DOHH2 (cell line): ENCODE data around the gene SNCB.

ENCODE experiments used
- H3F3A ChIP-seq: fragments of 200-600 bp; sonication (generic), shearing (Covaris generic); 2 replicates; pipeline ENCODE4 v1.6.0; 2016; ENCODE audit warnings: antibody characterized with exemption, mild to moderate bottlenecking; ENCODE audit not compliant: control insufficient read depth, insufficient read depth
- H3K27ac ChIP-seq: fragments of 200-600 bp; sonication (generic); 2 replicates; pipeline ENCODE4 v1.5.1; 2014; ENCODE audit warnings: low read depth, mild to moderate bottlenecking, low read length, moderate library complexity
- H3K27me3 ChIP-seq: fragments of 200-600 bp; sonication (generic); 2 replicates; pipeline ENCODE4 v1.6.1; 2014; ENCODE audit warnings: mild to moderate bottlenecking, low read length, mixed read lengths; ENCODE audit not compliant: control insufficient read depth
- H3K36me3 ChIP-seq: fragments of 200-600 bp; sonication (generic); 2 replicates; pipeline ENCODE4 v1.6.1; 2014; ENCODE audit warnings: mild to moderate bottlenecking, low read length, moderate library complexity, mixed read lengths; ENCODE audit not compliant: control insufficient read depth
- H3K4me1 ChIP-seq: fragments of 200-600 bp; sonication (generic); 2 replicates; pipeline ENCODE4 v1.6.1; 2014; ENCODE audit warnings: mild to moderate bottlenecking, low read length, mixed read lengths; ENCODE audit not compliant: control insufficient read depth
- H3K4me2 ChIP-seq: fragments of 200-600 bp; sonication (generic); 2 replicates; pipeline ENCODE4 v1.6.0; 2014; ENCODE audit warnings: mild to moderate bottlenecking, low read length, moderate library complexity
- H3K4me3 ChIP-seq: fragments of 200-600 bp; sonication (generic); 2 replicates; pipeline ENCODE4 v1.5.1; 2014; ENCODE audit warnings: mild to moderate bottlenecking, low read length, mixed read lengths
- H3K79me2 ChIP-seq: fragments of 200-600 bp; sonication (generic); 2 replicates; pipeline ENCODE4 v1.6.1; 2014; ENCODE audit warnings: mild to moderate bottlenecking, low read length, mixed read lengths; ENCODE audit not compliant: control insufficient read depth
- H3K9me2 ChIP-seq: fragments of 200-600 bp; sonication (generic); replicated peaks from 2 replicates; pipeline ENCODE4 v1.6.1; 2014; ENCODE audit warnings: mild to moderate bottlenecking, low read length, mixed read lengths; ENCODE audit not compliant: control insufficient read depth
- H3K9me3 ChIP-seq: fragments of 200-600 bp; sonication (generic); 2 replicates; pipeline ENCODE4 v1.6.1; 2014; ENCODE audit warnings: antibody characterized with exemption, low read length, mixed read lengths; ENCODE audit not compliant: control insufficient read depth, insufficient read depth
- H4K20me1 ChIP-seq: fragments of 200-600 bp; sonication (generic); 2 replicates; pipeline ENCODE4 v1.6.0; 2014; ENCODE audit warnings: low read depth, mild to moderate bottlenecking, antibody characterized with exemption, low read length, moderate library complexity; ENCODE audit not compliant: control insufficient read depth, insufficient read depth
- EZH2phosphoT487 ChIP-seq: fragments of 200-600 bp; sonication (generic); IDR thresholded peaks from 2 replicates; pipeline ENCODE4 v1.6.1; 2017; ENCODE audit warnings: borderline replicate concordance, mild to moderate bottlenecking, antibody characterized with exemption, low read length, moderate library complexity, mixed read lengths
- TF ChIP-seq, protein P1 (sequence below): fragments of 200-600 bp; sonication (generic); IDR thresholded peaks from one replicate; pipeline ENCODE4 v1.5.1; 2014; ENCODE audit warnings: antibody characterized with exemption, mild to moderate bottlenecking, low read depth, low read length; ENCODE audit not compliant: poor library complexity, severe bottlenecking

The SNCB gene

DNA sequence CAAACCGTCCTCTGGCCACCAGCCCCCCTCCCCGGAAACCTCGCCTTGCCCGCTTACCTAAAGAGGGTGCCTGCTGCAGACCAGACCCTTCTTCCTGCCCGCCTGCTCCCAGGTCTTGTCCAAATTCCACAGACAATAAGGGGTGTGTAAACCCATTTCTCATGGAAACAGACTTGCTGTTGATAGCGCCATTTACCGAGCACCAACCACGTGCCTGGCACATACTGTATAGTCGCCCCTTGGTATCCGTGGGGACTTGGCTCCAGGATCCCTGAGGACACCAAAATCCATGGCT, 56.1 kb downstream of the SNCB start:
- no peak for TF ChIP-seq EZH2phosphoT487
- TF ChIP-seq, protein P1, sequence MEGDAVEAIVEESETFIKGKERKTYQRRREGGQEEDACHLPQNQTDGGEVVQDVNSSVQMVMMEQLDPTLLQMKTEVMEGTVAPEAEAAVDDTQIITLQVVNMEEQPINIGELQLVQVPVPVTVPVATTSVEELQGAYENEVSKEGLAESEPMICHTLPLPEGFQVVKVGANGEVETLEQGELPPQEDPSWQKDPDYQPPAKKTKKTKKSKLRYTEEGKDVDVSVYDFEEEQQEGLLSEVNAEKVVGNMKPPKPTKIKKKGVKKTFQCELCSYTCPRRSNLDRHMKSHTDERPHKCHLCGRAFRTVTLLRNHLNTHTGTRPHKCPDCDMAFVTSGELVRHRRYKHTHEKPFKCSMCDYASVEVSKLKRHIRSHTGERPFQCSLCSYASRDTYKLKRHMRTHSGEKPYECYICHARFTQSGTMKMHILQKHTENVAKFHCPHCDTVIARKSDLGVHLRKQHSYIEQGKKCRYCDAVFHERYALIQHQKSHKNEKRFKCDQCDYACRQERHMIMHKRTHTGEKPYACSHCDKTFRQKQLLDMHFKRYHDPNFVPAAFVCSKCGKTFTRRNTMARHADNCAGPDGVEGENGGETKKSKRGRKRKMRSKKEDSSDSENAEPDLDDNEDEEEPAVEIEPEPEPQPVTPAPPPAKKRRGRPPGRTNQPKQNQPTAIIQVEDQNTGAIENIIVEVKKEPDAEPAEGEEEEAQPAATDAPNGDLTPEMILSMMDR, result peak; percentile 15
- Histone ChIP-seq H3K79me2 (no peaks in the 10 kb centered on the region), H3K36me3 (no peaks in the 10 kb centered on the region), H3K27me3 (no peaks in the 10 kb centered on the region), H3K4me1 (peaks cover 10% of the 10 kb centered on the region), H4K20me1 (no peaks in the 10 kb centered on the region), H3F3A (no peaks in the 10 kb centered on the region), H3K9me2 (no peaks in the 10 kb centered on the region), H3K9me3 (no peaks in the 10 kb centered on the region), H3K4me2 (peak overlapping the region; percentile 25; the same call in 1 of the 2 replicates), H3K27ac (no peak overlapping the region), H3K4me3 (no peak overlapping the region)

DNA sequence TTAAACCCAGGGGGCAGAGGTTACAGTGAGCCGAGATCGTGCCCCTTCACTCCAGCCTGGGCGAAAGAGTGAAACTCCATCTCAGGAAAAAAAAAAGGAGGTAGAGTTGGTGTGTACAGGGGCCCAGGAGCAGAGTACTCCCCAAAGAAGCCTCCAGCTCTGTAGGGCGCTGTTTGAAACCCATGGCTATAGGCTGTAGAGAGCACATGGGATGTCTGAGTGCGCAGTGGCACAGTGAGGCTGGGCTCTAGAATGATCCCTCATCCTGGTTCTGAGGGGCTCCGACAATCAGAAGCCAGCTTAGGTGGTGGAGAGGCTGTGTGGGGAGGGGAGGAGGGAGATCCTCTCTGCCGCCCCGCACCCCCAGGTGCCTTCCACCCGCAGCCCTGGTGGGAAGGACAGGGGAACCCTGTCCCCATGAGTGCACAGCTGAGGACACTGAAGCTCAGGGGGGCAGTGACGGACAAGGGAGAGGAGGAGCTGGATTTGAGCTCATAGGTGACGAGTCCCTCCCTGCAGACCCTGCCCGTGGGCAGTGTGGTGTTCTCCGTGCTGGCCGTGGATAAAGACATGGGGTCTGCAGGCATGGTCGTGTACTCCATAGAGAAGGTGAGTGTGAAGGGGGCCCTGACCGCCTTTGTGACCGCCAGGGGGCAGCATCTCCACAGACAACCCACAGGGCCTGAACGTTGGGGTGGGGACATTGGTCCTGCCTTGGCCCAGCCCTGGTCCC, 56.6 kb downstream of the SNCB start:
- Histone ChIP-seq H3K4me3 (no peak overlapping the region), H3F3A (no peaks in the 10 kb centered on the region), H3K36me3 (no peaks in the 10 kb centered on the region), H3K27me3 (no peaks in the 10 kb centered on the region), H3K4me1 (peaks cover 10% of the 10 kb centered on the region), H3K9me2 (no peaks in the 10 kb centered on the region), H3K9me3 (no peaks in the 10 kb centered on the region), H3K79me2 (no peaks in the 10 kb centered on the region), H3K4me2 (peak overlapping the region; percentile 25; the same call in 1 of the 2 replicates), H4K20me1 (no peaks in the 10 kb centered on the region), H3K27ac (no peak overlapping the region)
- TF ChIP-seq, protein P1, result peak; percentile 95
- TF ChIP-seq EZH2phosphoT487, result no peak
